Measurements from ENCODE around the gene RAP1A.
A peak's percentile ranks its signal among the peaks of the same experiment; 100 is the strongest.
"Not testable (repeated sequence)": the region's sequence is repeated elsewhere in the genome, so short reads cannot be mapped to it uniquely, and the experiment has no call there.

The RAP1A gene

DNA sequence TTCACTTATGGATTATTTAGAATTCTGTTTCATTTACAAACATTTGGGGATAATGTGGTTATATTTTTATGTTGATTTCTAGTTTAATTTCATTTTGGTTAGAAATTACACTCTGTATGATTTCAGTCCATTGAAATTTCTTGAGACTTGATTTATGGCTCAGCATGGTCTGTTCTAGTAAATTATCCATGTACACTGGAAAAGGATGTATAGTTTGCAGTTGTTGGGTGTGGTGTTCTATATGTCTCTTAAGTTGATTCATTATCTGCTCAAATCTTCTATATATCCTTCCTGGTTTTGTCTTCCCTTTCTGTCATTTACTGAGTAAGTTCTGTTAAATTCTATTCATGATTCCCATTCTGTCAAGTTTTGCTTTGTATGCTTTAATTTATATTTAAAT is 52.3 kb downstream of the RAP1A start:
- no peak for DNase-seq
- CTCF ChIA-PET: no interaction called here
- H3K36me3 Mint-ChIP-seq: peaks cover 48% of the 10 kb centered on the region
- peaks cover 42% of the 10 kb centered on the region for H3K4me1 Mint-ChIP-seq
- H3K9me3 Mint-ChIP-seq: peaks cover 10% of the 10 kb centered on the region
- no peak overlapping the region for H3K27ac Mint-ChIP-seq
- no peak overlapping the region for H3K4me3 Mint-ChIP-seq
- H3K27me3 Mint-ChIP-seq: no peaks in the 10 kb centered on the region

DNA sequence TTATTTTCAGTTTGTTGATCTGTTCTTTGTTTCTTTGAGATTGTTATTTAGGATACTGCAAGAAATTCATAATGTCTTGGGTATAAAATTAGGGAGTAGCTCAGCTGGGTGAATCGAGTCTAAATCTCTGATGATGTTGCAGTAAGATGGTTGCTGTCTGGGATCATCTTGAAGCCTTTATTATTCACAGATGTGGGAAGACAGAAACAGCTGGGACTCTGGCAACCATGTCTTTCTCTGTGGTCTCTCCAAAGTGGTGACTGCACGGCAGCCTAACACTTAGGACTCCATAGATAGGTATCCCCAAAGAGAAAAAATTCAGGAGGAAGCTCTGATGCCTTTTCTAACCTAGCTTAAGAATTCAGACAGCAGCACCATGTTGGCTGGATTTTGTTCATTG is 52.7 kb downstream of the RAP1A start:
- Mint-ChIP-seq H3K36me3 (peaks cover 51% of the 10 kb centered on the region), H3K9me3 (peaks cover 13% of the 10 kb centered on the region), H3K4me1 (peaks cover 42% of the 10 kb centered on the region), H3K27me3 (no peaks in the 10 kb centered on the region), H3K4me3 (no peak overlapping the region), H3K27ac (no peak overlapping the region)
- CTCF ChIA-PET: interaction anchor here (0.7 kb wide), 1 partner anchor 14 kb away, joined by 3 read pairs; no protein-coding TSS in a partner anchor
- DNase-seq: no peak

DNA sequence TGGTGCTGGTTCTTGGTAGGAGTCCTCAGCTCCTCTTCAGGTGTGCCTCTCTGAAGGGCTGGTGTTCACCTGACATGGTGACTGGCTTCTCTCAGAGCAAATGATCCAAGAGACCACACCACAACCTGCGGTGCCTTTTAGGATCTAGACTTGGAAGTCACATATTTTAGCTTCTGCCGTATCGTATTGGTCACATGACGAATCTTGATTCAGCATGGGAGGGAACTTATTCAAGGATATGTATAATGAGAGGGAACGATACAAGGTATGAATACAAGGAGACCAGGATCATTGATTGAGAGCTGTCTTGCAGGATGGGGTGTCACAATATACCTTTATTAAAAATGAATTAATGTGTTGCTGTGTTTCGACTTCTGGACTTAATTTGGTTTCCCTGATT is 58.0 kb downstream of the RAP1A start:
- Mint-ChIP-seq H3K27me3 (no peaks in the 10 kb centered on the region), H3K4me1 (peaks cover 7% of the 10 kb centered on the region), H3K9me3 (peaks cover 47% of the 10 kb centered on the region), H3K4me3 (no peak overlapping the region), H3K27ac (no peak overlapping the region), H3K36me3 (peaks cover 85% of the 10 kb centered on the region)
- no peak for DNase-seq
- CTCF ChIA-PET: no interaction called here

DNA sequence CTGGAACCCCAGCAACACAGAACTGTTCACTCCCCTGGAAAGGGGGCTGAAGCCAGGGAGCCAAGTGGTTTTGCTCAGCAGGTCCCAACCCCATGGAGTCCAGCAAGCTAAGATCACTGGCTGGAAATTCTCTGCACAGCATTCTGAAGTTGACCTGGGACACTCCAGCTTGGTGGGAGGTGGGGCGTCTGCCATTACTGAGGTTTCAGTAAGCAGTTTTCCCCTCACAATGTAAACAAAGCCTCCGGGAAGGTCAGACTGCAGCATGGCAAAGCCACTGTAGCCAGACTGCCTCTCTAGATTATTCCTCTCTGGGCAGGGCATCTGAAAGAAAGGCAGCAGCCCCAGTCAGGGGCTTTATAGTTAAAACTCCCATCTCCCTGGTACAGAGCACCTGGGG is 60.0 kb downstream of the RAP1A start:
- Mint-ChIP-seq H3K4me1 (peaks cover 3% of the 10 kb centered on the region), H3K36me3 (peaks cover 87% of the 10 kb centered on the region), H3K27ac (no peak overlapping the region), H3K9me3 (peaks cover 66% of the 10 kb centered on the region), H3K27me3 (no peaks in the 10 kb centered on the region), H3K4me3 (no peak overlapping the region)
- DNase-seq: no peak
- CTCF ChIA-PET: interaction anchor here (0.9 kb wide), 1 partner anchor 172 kb away, joined by 3 read pairs; no protein-coding TSS in a partner anchor

DNA sequence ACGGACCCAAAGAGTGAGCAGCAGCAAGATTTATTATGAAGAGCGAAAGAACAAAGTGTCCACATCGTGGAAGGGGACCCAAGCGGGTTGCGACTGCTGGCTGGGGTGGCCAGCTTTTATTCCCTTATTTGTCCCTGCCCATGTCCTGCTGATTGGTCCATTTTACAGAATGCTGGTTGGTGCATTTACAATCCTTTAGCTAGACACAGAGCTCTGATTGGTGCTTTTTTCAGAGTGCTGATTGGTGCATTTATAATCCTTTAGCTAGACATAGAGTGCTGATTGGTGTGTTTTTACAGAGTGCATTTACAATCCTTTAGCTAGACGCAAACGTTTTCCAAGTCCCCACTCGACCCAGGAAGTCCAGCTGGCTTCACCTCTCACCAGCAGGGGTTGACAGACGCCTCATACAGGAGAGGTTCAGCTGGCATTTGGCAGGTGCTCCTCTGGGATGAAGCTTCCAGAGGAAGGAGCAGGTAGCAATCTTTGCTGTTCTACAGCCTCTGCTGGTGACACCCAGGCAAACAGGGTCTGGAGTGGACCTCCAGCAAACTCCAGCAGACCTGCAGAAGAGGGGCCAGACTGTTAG is 60.7 kb downstream of the RAP1A start:
- H3K4me3 Mint-ChIP-seq, H3K27me3 Mint-ChIP-seq, DNase-seq, CTCF ChIA-PET, H3K27ac Mint-ChIP-seq, H3K4me1 Mint-ChIP-seq: not testable (repeated sequence)
- Mint-ChIP-seq H3K36me3 (peaks cover 90% of the 10 kb centered on the region), H3K9me3 (peaks cover 69% of the 10 kb centered on the region)

DNA sequence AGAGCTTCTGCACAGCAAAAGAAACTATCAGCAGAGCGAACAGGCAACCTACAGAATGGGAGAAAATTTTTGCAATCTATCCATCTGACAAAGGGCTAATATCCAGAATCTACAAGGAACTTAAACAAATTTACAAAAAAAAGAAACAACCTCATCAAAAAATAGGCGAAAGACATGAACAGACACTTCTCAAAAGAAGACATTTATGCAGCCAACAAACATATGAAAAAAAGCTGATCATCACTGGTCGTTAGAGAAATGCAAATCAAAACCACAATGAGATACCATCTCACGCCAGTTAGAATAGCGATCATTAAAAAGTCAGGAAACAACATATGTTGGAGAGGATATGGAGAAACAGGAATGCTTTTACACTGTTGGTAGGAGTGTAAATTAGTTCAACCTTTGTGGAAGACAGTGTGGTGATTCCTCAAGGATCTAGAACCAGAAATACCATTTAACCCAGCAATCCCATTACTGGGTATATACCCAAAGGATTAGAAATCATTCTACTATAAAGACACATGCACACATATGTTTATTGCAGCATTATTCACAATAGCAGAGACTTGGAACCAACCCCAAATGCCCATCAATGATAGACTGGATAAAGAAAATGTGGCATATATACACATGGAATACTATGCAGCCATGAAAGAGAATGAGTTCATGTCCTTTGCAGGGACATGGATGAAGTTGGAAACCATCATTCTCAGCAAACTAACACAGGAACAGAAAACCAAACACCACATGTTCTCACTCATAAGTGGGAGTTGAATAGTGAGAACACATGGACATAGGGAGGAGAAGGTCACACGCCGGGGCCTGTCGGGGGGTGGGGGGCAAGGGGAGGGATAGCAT is 65.9 kb downstream of the RAP1A start:
- CTCF ChIA-PET, DNase-seq, H3K4me3 Mint-ChIP-seq, H3K27ac Mint-ChIP-seq, H3K27me3 Mint-ChIP-seq: not testable (repeated sequence)
- Mint-ChIP-seq H3K4me1 (peaks cover 10% of the 10 kb centered on the region), H3K36me3 (peaks cover 56% of the 10 kb centered on the region), H3K9me3 (peaks cover 45% of the 10 kb centered on the region)

DNA sequence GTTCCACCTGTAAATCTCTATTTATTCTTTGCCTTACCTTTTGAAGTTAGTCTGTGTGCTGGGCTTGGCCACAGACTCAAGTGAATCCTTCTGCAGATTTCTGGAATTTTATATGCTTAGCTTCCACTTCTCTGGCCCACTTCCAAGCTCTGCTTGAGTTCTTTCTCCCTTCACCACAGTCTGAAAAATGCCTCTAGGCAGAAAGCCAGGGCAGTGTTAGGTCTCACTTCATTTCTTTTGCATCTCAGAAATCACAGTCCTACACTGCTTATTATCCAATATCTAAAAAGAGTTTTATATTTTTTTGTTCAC is 70.7 kb downstream of the RAP1A start:
- no peaks in the 10 kb centered on the region for H3K27me3 Mint-ChIP-seq
- H3K36me3 Mint-ChIP-seq: peaks cover 44% of the 10 kb centered on the region
- DNase-seq: no peak
- H3K9me3 Mint-ChIP-seq: peaks cover 2% of the 10 kb centered on the region
- CTCF ChIA-PET: interaction anchor here (0.7 to 1.0 kb wide), 2 partner anchors 11 to 182 kb away, joined by 3 read pairs; no protein-coding TSS in a partner anchor
- no peak overlapping the region for H3K4me3 Mint-ChIP-seq
- H3K27ac Mint-ChIP-seq: no peak overlapping the region
- H3K4me1 Mint-ChIP-seq: peaks cover 16% of the 10 kb centered on the region

DNA sequence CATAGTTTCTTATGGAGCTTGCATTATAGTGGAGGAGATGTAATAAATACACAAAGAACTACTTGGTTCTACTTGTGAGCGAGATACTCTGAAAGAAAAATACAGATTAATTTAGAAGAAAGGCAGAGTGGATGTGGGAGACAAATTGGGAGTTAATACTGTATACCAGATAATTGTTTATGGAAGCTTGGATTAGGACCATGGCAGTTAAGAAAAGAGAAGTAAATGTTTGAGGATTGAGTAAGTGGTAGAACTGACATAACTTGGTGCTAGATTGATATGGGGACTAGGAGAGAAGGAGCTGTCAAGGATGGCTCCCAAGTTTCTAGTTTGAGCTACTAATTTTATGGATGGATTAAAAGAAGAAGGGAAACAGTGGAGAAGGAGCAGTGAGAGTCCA is 72.3 kb downstream of the RAP1A start:
- DNase-seq: no peak
- CTCF ChIA-PET: interaction anchor here (0.8 to 2.3 kb wide), 4 partner anchors 9 to 184 kb away, joined by 3 to 7 read pairs (median 4); no protein-coding TSS in a partner anchor
- H3K4me3 Mint-ChIP-seq: no peak overlapping the region
- H3K9me3 Mint-ChIP-seq: no peaks in the 10 kb centered on the region
- H3K27me3 Mint-ChIP-seq: no peaks in the 10 kb centered on the region
- peaks cover 22% of the 10 kb centered on the region for H3K4me1 Mint-ChIP-seq
- H3K36me3 Mint-ChIP-seq: peaks cover 49% of the 10 kb centered on the region
- no peak overlapping the region for H3K27ac Mint-ChIP-seq

DNA sequence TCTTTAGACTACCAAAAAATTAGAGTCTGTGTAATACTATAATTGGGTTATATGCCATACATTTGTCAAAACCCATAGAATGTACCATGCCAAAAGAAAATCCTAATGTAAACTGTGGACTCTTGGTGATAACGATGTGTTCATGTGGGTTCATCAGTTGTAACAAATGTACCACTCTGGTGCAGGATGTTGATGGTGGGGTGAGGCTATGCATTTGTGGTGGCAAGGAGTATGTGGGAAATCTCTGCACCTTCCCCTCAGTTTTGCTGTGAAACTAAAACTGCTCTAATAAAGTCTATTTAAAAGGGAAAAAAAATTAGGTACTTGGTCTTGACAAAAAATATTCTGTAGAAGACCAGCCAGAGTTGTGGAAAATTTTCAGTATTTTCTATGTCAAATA is 76.2 kb downstream of the RAP1A start:
- Mint-ChIP-seq H3K9me3 (no peaks in the 10 kb centered on the region), H3K4me3 (no peak overlapping the region), H3K27ac (no peak overlapping the region), H3K4me1 (peaks cover 11% of the 10 kb centered on the region), H3K36me3 (peaks cover 65% of the 10 kb centered on the region), H3K27me3 (no peaks in the 10 kb centered on the region)
- no peak for DNase-seq
- CTCF ChIA-PET: interaction anchor here (1.0 to 1.2 kb wide), 2 partner anchors 19 to 26 kb away, joined by 3 to 4 read pairs; no protein-coding TSS in a partner anchor

DNA sequence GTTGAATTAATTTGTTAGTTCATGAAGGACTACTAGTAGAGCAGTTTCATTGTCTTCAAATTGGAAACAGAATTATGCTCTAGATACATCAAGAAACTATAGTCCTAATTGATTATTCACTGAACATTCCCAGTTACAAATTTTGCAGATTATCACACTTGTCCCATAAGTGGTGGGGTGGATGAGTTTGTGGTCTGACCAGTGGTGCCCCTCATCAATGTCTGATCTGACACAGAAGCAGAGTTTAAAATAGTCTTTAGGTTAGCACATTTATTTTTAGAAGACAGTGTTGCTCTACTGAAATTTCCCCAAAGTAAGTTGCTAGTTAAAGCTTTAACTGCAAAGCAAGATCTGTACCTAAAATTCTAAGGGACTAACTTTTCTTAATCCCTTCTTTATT is 76.7 kb downstream of the RAP1A start:
- Mint-ChIP-seq H3K9me3 (no peaks in the 10 kb centered on the region), H3K36me3 (peaks cover 70% of the 10 kb centered on the region), H3K27me3 (no peaks in the 10 kb centered on the region), H3K4me1 (peaks cover 11% of the 10 kb centered on the region), H3K27ac (peak overlapping the region; percentile 43), H3K4me3 (no peak overlapping the region)
- DNase-seq: no peak
- CTCF ChIA-PET: interaction anchor here (1.2 kb wide), 1 partner anchor 19 kb away, joined by 4 read pairs; no protein-coding TSS in a partner anchor

DNA sequence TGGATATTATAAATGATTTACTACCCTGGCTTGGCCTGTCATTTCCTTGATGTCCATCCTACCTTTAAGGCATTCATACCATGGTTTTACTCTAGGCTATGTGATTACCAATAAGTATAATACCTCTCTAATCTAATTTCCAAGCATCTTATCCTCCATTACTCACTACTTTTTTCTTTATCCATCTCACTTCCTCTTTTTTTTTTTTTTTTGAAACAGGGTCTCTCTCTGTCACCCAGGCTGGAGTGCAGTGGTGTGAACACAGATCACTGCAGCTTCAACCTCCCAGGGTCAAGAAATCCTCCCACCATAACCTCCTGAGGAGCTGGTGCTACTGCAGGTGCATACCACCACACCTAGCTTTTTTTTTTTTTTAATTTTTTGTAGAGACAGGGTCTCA is 79.7 kb downstream of the RAP1A start:
- Mint-ChIP-seq H3K9me3 (no peaks in the 10 kb centered on the region), H3K4me3 (no peak overlapping the region), H3K4me1 (peaks cover 6% of the 10 kb centered on the region), H3K27ac (no peak overlapping the region), H3K27me3 (no peaks in the 10 kb centered on the region), H3K36me3 (peaks cover 64% of the 10 kb centered on the region)
- DNase-seq: no peak
- CTCF ChIA-PET: interaction anchor here (1.7 kb wide), 1 partner anchor 70 kb away, joined by 5 read pairs; no protein-coding TSS in a partner anchor

DNA sequence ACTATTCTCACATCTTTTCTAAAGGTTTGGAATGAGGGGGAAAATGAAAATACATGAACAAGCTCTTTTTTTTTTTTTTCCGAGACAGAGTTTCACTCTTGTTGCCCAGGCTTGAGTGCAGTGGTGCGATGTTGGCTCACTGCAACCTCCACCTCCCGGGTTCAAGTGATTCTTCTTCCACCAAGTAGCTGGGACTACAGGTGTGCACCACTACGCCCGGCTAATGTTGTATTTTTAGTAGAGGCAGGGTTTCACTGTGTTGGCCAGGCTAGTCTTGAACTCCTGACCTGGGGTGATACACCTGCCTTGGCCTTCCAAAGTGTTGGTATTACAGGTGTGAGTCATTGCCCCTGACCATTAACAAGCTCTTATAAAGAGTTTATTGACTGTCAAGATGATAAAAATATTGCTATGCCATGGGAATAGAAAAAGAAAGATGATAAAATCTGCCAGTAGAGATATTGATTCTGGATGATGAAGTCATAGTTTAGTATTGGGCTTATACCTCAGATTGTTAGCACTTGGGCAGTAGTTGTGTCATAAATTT is 83.0 kb downstream of the RAP1A start:
- Mint-ChIP-seq H3K27me3 (no peaks in the 10 kb centered on the region), H3K9me3 (no peaks in the 10 kb centered on the region), H3K36me3 (peaks cover 55% of the 10 kb centered on the region), H3K27ac (no peak overlapping the region), H3K4me3 (no peak overlapping the region), H3K4me1 (no peaks in the 10 kb centered on the region)
- no peak for DNase-seq
- CTCF ChIA-PET: interaction anchor here (0.6 to 4.5 kb wide), 4 partner anchors 9 to 195 kb away, joined by 3 to 28 read pairs (median 10); no protein-coding TSS in a partner anchor

DNA sequence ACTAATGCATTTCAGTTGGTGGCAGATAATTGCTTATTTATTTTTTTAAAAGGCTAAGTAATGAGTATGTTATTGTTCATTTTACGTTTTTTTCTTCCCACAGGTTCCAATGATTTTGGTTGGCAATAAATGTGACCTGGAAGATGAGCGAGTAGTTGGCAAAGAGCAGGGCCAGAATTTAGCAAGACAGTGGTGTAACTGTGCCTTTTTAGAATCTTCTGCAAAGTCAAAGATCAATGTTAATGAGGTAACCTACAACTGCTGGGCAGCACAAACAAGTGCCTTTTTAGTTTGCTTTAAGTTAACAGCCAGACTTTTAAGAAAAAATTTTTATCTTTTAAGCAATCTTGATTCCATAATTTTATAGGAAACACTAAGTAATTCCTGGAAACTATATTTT is 84.7 kb downstream of the RAP1A start:
- Mint-ChIP-seq H3K4me1 (no peaks in the 10 kb centered on the region), H3K27me3 (no peaks in the 10 kb centered on the region), H3K4me3 (no peak overlapping the region), H3K9me3 (no peaks in the 10 kb centered on the region), H3K27ac (no peak overlapping the region), H3K36me3 (peaks cover 61% of the 10 kb centered on the region)
- CTCF ChIA-PET: interaction anchor here (0.6 to 4.5 kb wide), 5 partner anchors 9 to 197 kb away, joined by 3 to 28 read pairs (median 4); no protein-coding TSS in a partner anchor
- DNase-seq: no peak

DNA sequence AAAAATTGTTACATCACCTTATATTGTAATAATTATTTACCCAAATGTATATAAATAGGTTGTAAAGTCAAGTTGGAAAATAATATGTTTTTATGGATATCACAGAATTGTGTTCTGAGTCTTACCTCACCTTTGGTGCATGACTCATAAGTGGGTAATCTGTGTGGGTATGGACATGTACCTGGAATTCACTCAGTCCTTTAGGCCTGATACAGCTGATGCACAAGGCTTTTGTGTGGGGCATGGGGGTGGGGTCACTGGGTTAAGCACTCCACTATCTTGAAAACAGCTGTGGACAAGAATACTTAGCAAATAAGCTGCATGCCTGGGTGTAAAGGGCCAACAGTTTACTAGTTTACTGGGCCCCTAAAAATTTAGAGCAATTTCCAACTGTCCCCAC is 85.2 kb downstream of the RAP1A start:
- CTCF ChIA-PET: interaction anchor here (0.6 to 1.7 kb wide), 4 partner anchors 8 to 197 kb away, joined by 3 to 4 read pairs (median 4); no protein-coding TSS in a partner anchor
- H3K36me3 Mint-ChIP-seq: peaks cover 61% of the 10 kb centered on the region
- no peaks in the 10 kb centered on the region for H3K4me1 Mint-ChIP-seq
- no peaks in the 10 kb centered on the region for H3K27me3 Mint-ChIP-seq
- H3K4me3 Mint-ChIP-seq: no peak overlapping the region
- no peak for DNase-seq
- no peaks in the 10 kb centered on the region for H3K9me3 Mint-ChIP-seq
- no peak overlapping the region for H3K27ac Mint-ChIP-seq
